Adrenal gland (tissue), 12 donors: Measurements from ENCODE around the gene TM4SF4. TPM values are rescaled to one million over a fixed set of nuclear protein-coding genes. Genes with fewer than 3 reads are reported as not detected.

Experiments
- DNase-seq, 7 donors: peaks; one replicate each; pipeline ENCODE4 v3.0.0-alpha.2; 2019 to 2020
- H3K27ac ChIP-seq, 5 donors: fragments of 200-600 bp; sonication (generic) in 4 of 5; 1 replicate in 3 of 5; 2 replicates in 2 of 5; pipeline versions ENCODE4 v1.5.1 to v1.8.0; 2016 to 2020; ENCODE audit warnings: mild to moderate bottlenecking in 1 of 5
- H3K27me3 ChIP-seq: fragments of 200-600 bp; 2 replicates; pipeline ENCODE4 v1.8.0; 2021
- H3K36me3 ChIP-seq, 2 donors: fragments of 200-600 bp; replicated peaks in 1 of 2; 1 replicate in 1 of 2; 2 replicates in 1 of 2; pipeline versions ENCODE4 v1.5.1 to v1.8.0; 2018 to 2022
- H3K4me1 ChIP-seq, 2 donors: fragments of 200-600 bp; replicated peaks in 1 of 2; 1 replicate in 1 of 2; 2 replicates in 1 of 2; pipeline versions ENCODE4 v1.5.1 to v1.8.0; 2018 to 2021
- H3K4me3 ChIP-seq, 4 donors: fragments of 200-600 bp; sonication (generic) in 3 of 4; one replicate each; pipeline ENCODE4 v1.5.1; 2016 to 2018
- H3K9me3 ChIP-seq, 3 donors: fragments of 200-600 bp; sonication (generic) in 1 of 3; replicated peaks in 1 of 3; 1 replicate in 2 of 3; 2 replicates in 1 of 3; pipeline versions ENCODE4 v1.5.1 to v1.8.0; 2016 to 2021
- CTCF ChIP-seq, 6 experiments: fragments of 450-650 bp in 4 of 6; fragments of 200-600 bp in 2 of 6; sonication (generic) in 1 of 6; IDR thresholded peaks; 1 replicate in 5 of 6; 2 replicates in 1 of 6; pipeline versions ENCODE4 v1.5.1 to v1.8.0; 2016 to 2021; ENCODE audit warnings: antibody characterized with exemption in 6 of 6, mild to moderate bottlenecking in 2 of 6, moderate library complexity in 1 of 6
- POLR2A ChIP-seq, 2 donors: fragments of 450-650 bp; IDR thresholded peaks; one replicate each; pipeline ENCODE4 v1.6.1; 2017; ENCODE audit warnings: antibody characterized with exemption in 2 of 2, mild to moderate bottlenecking in 2 of 2, moderate library complexity in 1 of 2
- WGBS, 4 donors: extraction: QIAGEN DNeasy Blood & Tissue Kit in 2 of 4; methylation state at CpG; one replicate each; pipeline versions ENCODE4 v1.1.5 to v1.1.7; 2013 to 2017; 5-methylcytosine and 5-hydroxymethylcytosine counted together
- intact Hi-C, 2 donors: fragments of 100-400 bp; cut with DNase I; formaldehyde crosslinking; loops; one replicate each; pipeline versions ENCODE4 v1.14.1 to v1.15.0; 2022 to 2023
- polyA plus RNA-seq, 3 donors: library from polyadenylated mRNA; stranded (reverse); fragments of 200-250 nt in 2 of 3; fragments of 350-450 nt in 1 of 3; fragmentation: Illumina TruSeq in 1 of 3; extraction: RNeasy Lipid Tissue Mini Kit (QIAGEN cat#74804) in 1 of 3; gene quantifications; one replicate each; pipeline ENCODE4 v1.2.3, GENCODE V29; 2013 to 2014
- total RNA-seq, 9 donors: library from RNA; depleted of rRNA in 4 of 9; stranded (reverse); fragments of >200 nt in 4 of 9; fragments of 120-200 nt in 1 of 9; fragmentation: NEBNext Ultra II Directional in 1 of 9; extraction: Animal tissue kit (Norgen Biotek cat#: 25700) in 1 of 9; gene quantifications; one replicate each; pipeline versions ENCODE4 v1.1.0 to v1.2.4, GENCODE V29; 2013 to 2023
- donor health status: healthy with polysubstance abuse.
- donor health status: Bipolar disorder and iron deficiency.
- donor health status: DM: yes; HTN: yes; CAD: no.
- donor health status: DM: no; HTN: no; CAD: no.
- donor health status: DM: no; HTN: no; CAD: no.
- donor health status: DM: yes; HTN: yes; CAD: no.

Gene TM4SF4
- total and polyA plus RNA-seq, 12 donors = 0.08 to 2.2 (median 0.96) TPM; not detected in 3

GRCh38 chr3:149501524-149501923 lies 27.0 kb downstream of the TM4SF4 start:
- WGBS, 4 donors = 81 to 100% (median 90%) methylated on average over 1 of the region's 1 CpG
- DNase-seq = no peak
- H3K36me3 ChIP-seq = no peaks in the 10 kb centered on the region
- H3K27me3 ChIP-seq = peaks cover 4% of the 10 kb centered on the region
- no peak overlapping the region for H3K4me3 ChIP-seq
- H3K9me3 ChIP-seq = no peaks in the 10 kb centered on the region
- intact Hi-C loops = loop anchor here in 1 of 2 donors (10.0 kb wide), 1 partner anchor 273 kb away; no protein-coding TSS in a partner anchor
- no peaks in the 10 kb centered on the region for H3K4me1 ChIP-seq
- H3K27ac ChIP-seq = no peak overlapping the region
- TF ChIP-seq CTCF (IDR thresholded peaks at IDR 0.05) (no peak), POLR2A (IDR thresholded peaks at IDR 0.05) (no peak)

- no peaks in the 10 kb centered on the region for H3K9me3 ChIP-seq
- H3K27me3 ChIP-seq = no peaks in the 10 kb centered on the region
- TF ChIP-seq POLR2A (IDR thresholded peaks at IDR 0.05) = no peak
- TF ChIP-seq CTCF (IDR thresholded peaks at IDR 0.05) = no peak
- no peaks in the 10 kb centered on the region for H3K4me1 ChIP-seq
- intact Hi-C loops = loop anchor here in 1 of 2 donors (10.0 kb wide), 1 partner anchor 272 kb away; no protein-coding TSS in a partner anchor
- WGBS, 4 donors = 78 to 84% (median 81%) methylated on average over 3 of the region's 3 CpGs
- DNase-seq = no peak
- H3K27ac ChIP-seq = no peak overlapping the region
- no peak overlapping the region for H3K4me3 ChIP-seq
- H3K36me3 ChIP-seq = no peaks in the 10 kb centered on the region
These were observed 27.9 kb downstream of the TM4SF4 start for GRCh38 chr3:149502438-149502837.

- no peak for DNase-seq
- TF ChIP-seq POLR2A (IDR thresholded peaks at IDR 0.05) (no peak), CTCF (IDR thresholded peaks at IDR 0.05) (no peak)
- no peak overlapping the region for H3K27ac ChIP-seq
- WGBS, 4 donors = 24 to 44% (median 39%) methylated on average over 1 of the region's 1 CpG
- no peaks in the 10 kb centered on the region for H3K9me3 ChIP-seq
- H3K27me3 ChIP-seq = no peaks in the 10 kb centered on the region
- no peaks in the 10 kb centered on the region for H3K4me1 ChIP-seq
- H3K36me3 ChIP-seq = no peaks in the 10 kb centered on the region
- H3K4me3 ChIP-seq = no peak overlapping the region
- intact Hi-C loops = loop anchor here in 1 of 2 donors (10.0 kb wide), 1 partner anchor 268 kb away; no protein-coding TSS in a partner anchor
These were observed 32.0 kb downstream of the TM4SF4 start for GRCh38 chr3:149506540-149506939.

GRCh38 chr3:149506965-149507364 lies 32.5 kb downstream of the TM4SF4 start:
- no peak overlapping the region for H3K27ac ChIP-seq
- 46 to 60% (median 53%) methylated on average over 2 of the region's 2 CpGs for WGBS, 4 donors
- intact Hi-C loops = loop anchor here in 1 of 2 donors (10.0 kb wide), 1 partner anchor 268 kb away; no protein-coding TSS in a partner anchor

More at GRCh38 chr3:149506965-149507364, 32.5 kb downstream of the TM4SF4 start:
- no peak for DNase-seq
- H3K27me3 ChIP-seq = no peaks in the 10 kb centered on the region
- no peaks in the 10 kb centered on the region for H3K36me3 ChIP-seq
- no peak for TF ChIP-seq CTCF (IDR thresholded peaks at IDR 0.05)
- no peak for TF ChIP-seq POLR2A (IDR thresholded peaks at IDR 0.05)
- no peak overlapping the region for H3K4me3 ChIP-seq
- H3K9me3 ChIP-seq = no peaks in the 10 kb centered on the region
- H3K4me1 ChIP-seq = no peaks in the 10 kb centered on the region
